ENCODE data around the gene MED8. TPM values are rescaled to one million over a fixed set of nuclear protein-coding genes. Genes with fewer than 3 reads are reported as not detected.

Gene MED8
- total and polyA plus RNA-seq, 2 of the 8 experiments (the other 6 are each of a cell fraction or from before 2014, with no cell fraction given), result 7.0 to 20.6 TPM

GRCh38 chr1:43405219-43405875, 15.7 kb upstream of the MED8 start:
- H3K36me3 ChIP-seq (ENCODE audit: control insufficient read depth in 2 of 4, insufficient read depth in 4 of 4, low read length in 3 of 4), result peaks cover 0 to 19% (median 4%) of the 10 kb centered on the region in 4 experiments; a peak in 4 of 8 replicates
- TF ChIP-seq RAD21 (IDR thresholded peaks at IDR 0.05 in 1 of 2, conservative IDR thresholded peaks at IDR 0.05 in 1 of 2; ENCODE audit: low read depth in 2 of 2, low read length in 2 of 2) (no peak), ATF2 (IDR thresholded peaks at IDR 0.05; ENCODE audit: low read length) (no peak), RNF2 (IDR thresholded peaks at IDR 0.05; ENCODE audit: borderline replicate concordance, low read depth, low read length, missing control alignments, poor library complexity, severe bottlenecking) (no peak), RXRA (IDR thresholded peaks at IDR 0.05; ENCODE audit: insufficient read depth, low read depth, low read length) (no peak), SP4 (IDR thresholded peaks at IDR 0.05; ENCODE audit: low read length) (no peak), RFX5 (IDR thresholded peaks at IDR 0.05; ENCODE audit: borderline replicate concordance, low read depth, low read length) (no peak), SIRT6 (IDR thresholded peaks at IDR 0.05; ENCODE audit: low read length) (no peak), RBBP5 (IDR thresholded peaks at IDR 0.05; ENCODE audit: borderline replicate concordance, low read depth, low read length) (no peak)
- H3K18ac ChIP-seq (ENCODE audit: extremely low read depth, low read length), result no peak overlapping the region
- no peak overlapping the region for H3K9ac ChIP-seq (replicated peaks in 1 of 4; ENCODE audit: extremely low read depth in 1 of 4, low read depth in 3 of 4, low read length in 3 of 4)
- no peak overlapping the region for H2BK20ac ChIP-seq (ENCODE audit: low read length)
- no peak overlapping the region for H3K27ac ChIP-seq (ENCODE audit: low read depth, low read length)
- DNase-seq (ENCODE audit: low read depth in 1 of 2, low spot score in 2 of 2) (no peak), FAIRE-seq (no peak)
- H2BK5ac ChIP-seq (ENCODE audit: low read depth, low read length), result no peak overlapping the region
- no peaks in the 10 kb centered on the region for H3K4me1 ChIP-seq (replicated peaks in 1 of 4; ENCODE audit: control insufficient read depth in 3 of 4, insufficient read depth in 4 of 4, low read length in 3 of 4)
- H3K4ac ChIP-seq (replicated peaks; ENCODE audit: insufficient read length, low read depth, low read length), result no peak overlapping the region
- H3K56ac ChIP-seq (replicated peaks; ENCODE audit: insufficient read length, low read depth, low read length), result no peak overlapping the region
- no peak overlapping the region for H3K14ac ChIP-seq (ENCODE audit: insufficient read length)
- no peaks in the 10 kb centered on the region for H3K79me2 ChIP-seq (ENCODE audit: control insufficient read depth in 1 of 2, insufficient read depth in 2 of 2, low read length in 2 of 2)
- no peak overlapping the region for H3K23ac ChIP-seq (ENCODE audit: insufficient read length)
- no peak overlapping the region for H2AFZ ChIP-seq (ENCODE audit: low read length)
- H2BK120ac ChIP-seq (replicated peaks; ENCODE audit: low read depth, low read length), result no peak overlapping the region
- no peak overlapping the region for H4K91ac ChIP-seq (replicated peaks; ENCODE audit: insufficient read length, low read length)
- no peaks in the 10 kb centered on the region for H4K20me1 ChIP-seq (replicated peaks in 1 of 2; ENCODE audit: control insufficient read depth in 1 of 2, insufficient read depth in 2 of 2, low read length in 2 of 2)
- no peaks in the 10 kb centered on the region for H3K79me1 ChIP-seq (ENCODE audit: low read depth, low read length)
- no peak overlapping the region for H3K4me2 ChIP-seq (ENCODE audit: insufficient read depth in 1 of 2, low read depth in 2 of 2, low read length in 2 of 2)
- no peak overlapping the region for H4K8ac ChIP-seq (ENCODE audit: extremely low read depth, insufficient read depth, low read length)
- no peak overlapping the region for H2BK15ac ChIP-seq (ENCODE audit: low read length)
- ChIA-PET CTCF (ENCODE audit: partially characterized antibody) (interaction anchor here (1.1 to 3.0 kb wide), 2 partner anchors 9 kb away, joined by 6 to 9 read pairs; no protein-coding TSS in a partner anchor), POLR2A (ENCODE audit: partially characterized antibody) (interaction anchor here (0.9 to 1.8 kb wide), 2 partner anchors 10 to 15 kb away, joined by 3 to 6 read pairs; partner anchors contain the start of genes MED8 and SZT2)
- no peak overlapping the region for H2BK12ac ChIP-seq (ENCODE audit: low read depth, low read length)
- H2AK5ac ChIP-seq (ENCODE audit: low read depth, low read length), result no peak overlapping the region
- no peak overlapping the region for H3K4me3 ChIP-seq (ENCODE audit: extremely low read depth in 1 of 4, insufficient read depth in 2 of 4, low read depth in 3 of 4, low read length in 4 of 4)
- H4K5ac ChIP-seq (ENCODE audit: insufficient read length, low read depth, low read length), result no peak overlapping the region
- no peaks in the 10 kb centered on the region for H3K23me2 ChIP-seq (ENCODE audit: low read depth, low read length)
- WGBS, 2 experiments (ENCODE audit: extremely low coverage in 1 of 2, insufficient coverage in 1 of 2, insufficient read length in 1 of 2, insufficient replicate concordance in 2 of 2, low coverage in 1 of 2, low lambda C conversion rate in 2 of 2, missing lambda C conversion rate in 1 of 2), result 90% methylated on average over 6 of the region's 6 CpGs; no CpG with 5 or more reads in 1 of the 2 experiments
- H3K27me3 ChIP-seq (replicated peaks in 1 of 4; ENCODE audit: control insufficient read depth in 3 of 4, extremely low read depth in 1 of 4, insufficient read depth in 3 of 4, low read length in 3 of 4), result no peaks in the 10 kb centered on the region
- no peaks in the 10 kb centered on the region for H3K9me3 ChIP-seq (ENCODE audit: insufficient read depth in 2 of 2, low read depth in 1 of 2, low read length in 1 of 2)

Data from H1 (cell line).